WTC11 (cell line): ENCODE results near the gene EPHX1.

Experiments used
- CREM ChIP-seq: sonication (generic); formaldehyde crosslinking; IDR thresholded peaks from 2 replicates; pipeline ENCODE4 v1.8.1; 2022; ENCODE audit warnings: mild to moderate bottlenecking, missing genetic modification reagents, moderate library complexity
- CTCF ChIP-seq: fragments of 200-600 bp; IDR thresholded peaks from 2 replicates; pipeline ENCODE4 v1.8.0; 2022; ENCODE audit warnings: antibody characterized with exemption
- NFATC4 ChIP-seq: fragments of 250-450 bp; sonication (Bioruptor Pico); IDR thresholded peaks from 2 replicates; pipeline ENCODE4 v1.9.0; 2021; ENCODE audit warnings: mild to moderate bottlenecking
- SP1 ChIP-seq: sonication (generic); formaldehyde crosslinking; conservative IDR thresholded peaks from 2 replicates; pipeline ENCODE4 v1.8.1; 2022; ENCODE audit warnings: missing genetic modification reagents
- TCF7 ChIP-seq: sonication (generic); formaldehyde crosslinking; IDR thresholded peaks from 2 replicates; pipeline ENCODE4 v1.8.0; 2022; ENCODE audit warnings: mild to moderate bottlenecking, low read depth, missing genetic modification reagents, moderate library complexity
- ZNF121 ChIP-seq: sonication (generic); formaldehyde crosslinking; IDR thresholded peaks from 2 replicates; pipeline ENCODE4 v1.8.0; 2023; ENCODE audit warnings: missing genetic modification reagents
- ZSCAN18 ChIP-seq: fragments of 250-450 bp; sonication (Bioruptor Pico); IDR thresholded peaks from 2 replicates; pipeline ENCODE4 v2.1.2; 2022; ENCODE audit warnings: mild to moderate bottlenecking, moderate library complexity
- TF ChIP-seq, protein P1 (sequence below): sonication (generic); formaldehyde crosslinking; IDR thresholded peaks from 2 replicates; pipeline ENCODE4 v1.8.0; 2022; ENCODE audit warnings: mild to moderate bottlenecking, missing genetic modification reagents

DNA sequence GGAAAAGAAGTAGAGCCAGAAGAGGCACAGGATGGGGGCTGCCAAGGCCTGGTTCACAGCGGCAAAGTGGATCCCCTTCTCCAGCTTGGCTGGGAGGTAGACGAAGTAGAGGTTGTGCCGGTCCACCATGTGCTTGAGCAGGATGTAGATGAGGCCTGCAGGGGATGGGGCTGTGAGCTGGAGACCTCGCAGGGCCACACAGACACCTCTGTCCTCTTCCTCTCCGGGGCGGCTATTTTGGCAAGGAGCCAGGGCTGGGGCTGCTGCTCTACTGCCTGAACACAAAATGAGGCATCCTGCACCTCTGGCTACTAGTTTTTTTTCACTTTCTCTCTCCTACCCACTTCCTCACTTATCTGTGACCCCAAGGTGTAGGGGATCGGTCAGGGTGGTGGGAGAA lies 40.0 kb downstream of the EPHX1 start:
- TF ChIP-seq CTCF (no peak), ZNF121 (CRISPR knock-in tag) (no peak), CREM (CRISPR knock-in tag) (no peak), SP1 (CRISPR knock-in tag) (no peak), NFATC4 (CRISPR knock-in tag) (no peak), TCF7 (no peak), ZSCAN18 (CRISPR knock-in tag) (no peak)
- TF ChIP-seq, protein P1, sequence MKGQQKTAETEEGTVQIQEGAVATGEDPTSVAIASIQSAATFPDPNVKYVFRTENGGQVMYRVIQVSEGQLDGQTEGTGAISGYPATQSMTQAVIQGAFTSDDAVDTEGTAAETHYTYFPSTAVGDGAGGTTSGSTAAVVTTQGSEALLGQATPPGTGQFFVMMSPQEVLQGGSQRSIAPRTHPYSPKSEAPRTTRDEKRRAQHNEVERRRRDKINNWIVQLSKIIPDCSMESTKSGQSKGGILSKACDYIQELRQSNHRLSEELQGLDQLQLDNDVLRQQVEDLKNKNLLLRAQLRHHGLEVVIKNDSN (CRISPR knock-in tag): no peak
